GM19240 (cell line): ENCODE data around the gene MKKS.

Experiments used
- DNase-seq: peaks from one replicate; pipeline ENCODE4 v3.0.0; 2011; ENCODE audit warnings: low spot score; ENCODE audit not compliant: insufficient read length

The MKKS gene

GRCh38 chr20:10433623-10434466, at the start of gene MKKS:
Gene MKKS, minus strand, starts transcription at chr20:10434222. Its CDS starts 20,708 bp downstream, at chr20:10413514.
- peak; percentile 27 for DNase-seq

GRCh38 chr20:10483691-10484090, 49.7 kb upstream of the MKKS start:
- DNase-seq: no peak

- no peak for DNase-seq
Observed at GRCh38 chr20:10481676-10482075, 47.7 kb upstream of the MKKS start.

- no peak for DNase-seq
Observed at GRCh38 chr20:10478930-10479329, 44.9 kb upstream of the MKKS start.

GRCh38 chr20:10478205-10478604, 44.2 kb upstream of the MKKS start:
- DNase-seq: no peak

GRCh38 chr20:10476319-10476724, 42.3 kb upstream of the MKKS start:
- DNase-seq: no peak

GRCh38 chr20:10475225-10475624, 41.2 kb upstream of the MKKS start:
- DNase-seq: no peak

- DNase-seq: no peak
Observed at GRCh38 chr20:10474606-10475184, 40.7 kb upstream of the MKKS start.

GRCh38 chr20:10472871-10473270, 38.8 kb upstream of the MKKS start:
- no peak for DNase-seq

- DNase-seq: no peak
Observed at GRCh38 chr20:10470276-10470675, 36.3 kb upstream of the MKKS start.

GRCh38 chr20:10469599-10469998, 35.6 kb upstream of the MKKS start:
- no peak for DNase-seq

GRCh38 chr20:10469056-10469455, 35.0 kb upstream of the MKKS start:
- no peak for DNase-seq

GRCh38 chr20:10468340-10468845, 34.4 kb upstream of the MKKS start:
- DNase-seq: no peak

- DNase-seq: no peak
Observed at GRCh38 chr20:10467681-10468339, 33.8 kb upstream of the MKKS start.

- no peak for DNase-seq
Observed at GRCh38 chr20:10466855-10467254, 32.8 kb upstream of the MKKS start.

- DNase-seq: no peak
Observed at GRCh38 chr20:10466325-10466724, 32.3 kb upstream of the MKKS start.

GRCh38 chr20:10465135-10465534, 31.1 kb upstream of the MKKS start:
- DNase-seq: no peak

GRCh38 chr20:10463622-10464021, 29.6 kb upstream of the MKKS start:
- DNase-seq: no peak

- no peak for DNase-seq
Observed at GRCh38 chr20:10462516-10462915, 28.5 kb upstream of the MKKS start.

- DNase-seq: no peak
Observed at GRCh38 chr20:10461495-10461894, 27.5 kb upstream of the MKKS start.

GRCh38 chr20:10454151-10454750, 20.2 kb upstream of the MKKS start:
- no peak for DNase-seq

GRCh38 chr20:10453241-10453640, 19.2 kb upstream of the MKKS start:
- no peak for DNase-seq
